Measurements from ENCODE around the gene RAB41. TPM values are rescaled to one million over a fixed set of nuclear protein-coding genes. Genes with fewer than 3 reads are reported as not detected.

RAB41 gene
- polyA plus RNA-seq, 1 of the 3 experiments (the other 2 are of a cell fraction), result not detected

- TF ChIP-seq REST (IDR thresholded peaks at IDR 0.05; ENCODE audit: low read depth, low read length), result no peak
- no peak for TF ChIP-seq SMC3 (IDR thresholded peaks at IDR 0.05; ENCODE audit: low read depth, low read length)
- no peak for TF ChIP-seq FOSL2 (IDR thresholded peaks at IDR 0.05; ENCODE audit: borderline replicate concordance, low read depth)
- TF ChIP-seq RFX5 (IDR thresholded peaks at IDR 0.05; ENCODE audit: low read length), result no peak
- no peak for TF ChIP-seq RCOR1 (IDR thresholded peaks at IDR 0.05; ENCODE audit: low read length)
- TF ChIP-seq CTCF (IDR thresholded peaks at IDR 0.05), result no peak
Measured at GRCh38 chrX:70244881-70245280, 37.1 kb upstream of the RAB41 start (continued).

GRCh38 chrX:70247252-70247651 is 34.7 kb upstream of the RAB41 start:
- Histone ChIP-seq H3K9ac (no peak overlapping the region), H3K9me2 (no peaks in the 10 kb centered on the region), H3K9me3 (no peaks in the 10 kb centered on the region), H3K36me3 (replicated peaks in 1 of 2; ENCODE audit: control insufficient read depth in 1 of 2, insufficient read depth in 2 of 2, low read length in 1 of 2) (no peaks in the 10 kb centered on the region), H4K20me1 (ENCODE audit: insufficient read depth) (no peaks in the 10 kb centered on the region), H3K27ac (ENCODE audit: low read depth in 2 of 2, low read length in 1 of 2) (no peak overlapping the region), H3K79me2 (ENCODE audit: insufficient read depth) (no peaks in the 10 kb centered on the region), H3K4me1 (ENCODE audit: control insufficient read depth in 1 of 2, insufficient read depth in 2 of 2, low read depth in 1 of 2, low read length in 1 of 2) (no peaks in the 10 kb centered on the region), H3K27me3 (ENCODE audit: insufficient read depth) (peaks cover 7% of the 10 kb centered on the region; the same call in 1 of the 2 replicates), H3K4me3 (ENCODE audit: low read depth in 2 of 2, low read length in 1 of 2) (no peak overlapping the region), H3K4me2 (no peak overlapping the region), H3F3A (replicated peaks; ENCODE audit: insufficient read depth) (no peaks in the 10 kb centered on the region), H2AFZ (ENCODE audit: low read depth) (no peak overlapping the region)
- WGBS (ENCODE audit: low lambda C conversion rate), result 31% methylated on average over 2 of the region's 2 CpGs
- ChIA-PET CTCF (interaction anchor here (1.0 kb wide), 1 partner anchor 11 kb away, joined by 3 read pairs; no protein-coding TSS in a partner anchor), POLR2A (no interaction called here)
- DNase-seq, result no peak
- no peak for TF ChIP-seq USF2 (IDR thresholded peaks at IDR 0.05; ENCODE audit: borderline replicate concordance, low read depth, low read length)
- TF ChIP-seq TEAD4 (IDR thresholded peaks at IDR 0.05; ENCODE audit: borderline replicate concordance, insufficient read depth), result no peak
- TF ChIP-seq FOSL2 (IDR thresholded peaks at IDR 0.05; ENCODE audit: borderline replicate concordance, low read depth), result no peak
- no peak for TF ChIP-seq CHD2 (IDR thresholded peaks at IDR 0.05; ENCODE audit: low read length, partially characterized antibody)
- TF ChIP-seq JUND (IDR thresholded peaks at IDR 0.05), result no peak
- no peak for TF ChIP-seq RXRA (IDR thresholded peaks at IDR 0.05; ENCODE audit: borderline replicate concordance, low read depth)

All from SK-N-SH (cell line).